OCI-LY1 (cell line): Measurements from ENCODE around the gene TP53TG3E.
"Not testable (repeated sequence)": the region's sequence is repeated elsewhere in the genome, so short reads cannot be mapped to it uniquely, and the experiment has no call there.

Source experiments
- H2AFZ ChIP-seq: fragments of 200-600 bp; sonication (generic), shearing (Covaris generic); 2 replicates; pipeline ENCODE4 v1.6.0; 2014; ENCODE audit warnings: antibody characterized with exemption, mild to moderate bottlenecking, low read length
- H3F3A ChIP-seq: fragments of 200-600 bp; sonication (generic), shearing (Covaris generic); 2 replicates; pipeline ENCODE4 v1.6.0; 2014; ENCODE audit warnings: mild to moderate bottlenecking, antibody characterized with exemption, low read length, moderate library complexity; ENCODE audit not compliant: insufficient read depth
- H3K27ac ChIP-seq: fragments of 200-600 bp; sonication (generic); 2 replicates; pipeline ENCODE4 v1.5.1; 2014; ENCODE audit warnings: low read length, mixed run types, mild to moderate bottlenecking, low read depth; ENCODE audit not compliant: poor library complexity, severe bottlenecking
- H3K27me3 ChIP-seq: fragments of 200-600 bp; sonication (generic); 2 replicates; pipeline ENCODE4 v1.6.0; 2014; ENCODE audit warnings: antibody characterized with exemption, mild to moderate bottlenecking, low read length, moderate library complexity; ENCODE audit not compliant: insufficient read depth
- H3K36me3 ChIP-seq: fragments of 200-600 bp; sonication (generic); 2 replicates; pipeline ENCODE4 v1.6.1; 2014; ENCODE audit warnings: mild to moderate bottlenecking, antibody characterized with exemption, low read length, moderate library complexity, mixed read lengths; ENCODE audit not compliant: insufficient read depth
- H3K4me1 ChIP-seq: fragments of 200-600 bp; sonication (generic); 2 replicates; pipeline ENCODE4 v1.5.1; 2014; ENCODE audit warnings: mild to moderate bottlenecking, low read length, moderate library complexity; ENCODE audit not compliant: insufficient read depth, severe bottlenecking
- H3K4me2 ChIP-seq: fragments of 200-600 bp; sonication (generic), shearing (Covaris generic); 2 replicates; pipeline ENCODE4 v1.6.1; 2014; ENCODE audit warnings: low read length
- H3K4me3 ChIP-seq: fragments of 200-600 bp; sonication (generic); 2 replicates; pipeline ENCODE4 v1.5.1; 2014; ENCODE audit warnings: low read length, low read depth, mild to moderate bottlenecking, mixed read lengths; ENCODE audit not compliant: poor library complexity, severe bottlenecking
- H3K79me2 ChIP-seq: fragments of 200-600 bp; shearing (Covaris generic); 2 replicates; pipeline ENCODE4 v1.6.1; 2016; ENCODE audit warnings: mixed run types, low read length, mixed read lengths; ENCODE audit not compliant: insufficient read depth
- H3K9ac ChIP-seq: fragments of 200-600 bp; sonication (generic), shearing (Covaris generic); 2 replicates; pipeline ENCODE4 v1.6.1; 2014; ENCODE audit warnings: mild to moderate bottlenecking, low read length, mixed read lengths
- H3K9me2 ChIP-seq: fragments of 200-600 bp; sonication (generic), shearing (Covaris generic); 2 replicates; pipeline ENCODE4 v1.6.1; 2014; ENCODE audit warnings: low read depth, mild to moderate bottlenecking, low read length, mixed read lengths
- H3K9me3 ChIP-seq: fragments of 200-600 bp; shearing (Covaris generic); 2 replicates; pipeline ENCODE4 v1.6.1; 2014; ENCODE audit warnings: low read length, mixed read lengths
- H4K20me1 ChIP-seq: fragments of 200-600 bp; sonication (generic), shearing (Covaris generic); 2 replicates; pipeline ENCODE4 v1.6.0; 2016; ENCODE audit warnings: mild to moderate bottlenecking, low read length; ENCODE audit not compliant: insufficient read depth

TP53TG3E gene, protein sequence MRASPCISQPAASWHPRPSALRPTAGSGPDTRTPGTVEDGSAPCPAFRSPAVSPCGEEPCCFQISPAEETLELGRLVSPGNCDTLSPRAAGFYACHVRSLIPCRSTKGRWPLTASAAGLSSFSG

GRCh38 chr16:33304006-33304405, at the start of gene TP53TG3E:
TSS of gene TP53TG3E (plus strand) at chr16:33304306. CDS start at chr16:33304374, 68 bp downstream.
- H3K4me3 ChIP-seq, H2AFZ ChIP-seq, H3K9me3 ChIP-seq, H3K9ac ChIP-seq, H3K9me2 ChIP-seq, H3K79me2 ChIP-seq, H3K27me3 ChIP-seq, H3F3A ChIP-seq, H3K36me3 ChIP-seq, H3K4me1 ChIP-seq, H4K20me1 ChIP-seq, H3K4me2 ChIP-seq, H3K27ac ChIP-seq: not testable (repeated sequence)

- H3K9ac ChIP-seq, H3K79me2 ChIP-seq, H3K27ac ChIP-seq, H3K27me3 ChIP-seq, H3K4me3 ChIP-seq, H2AFZ ChIP-seq, H3K9me2 ChIP-seq, H4K20me1 ChIP-seq, H3K9me3 ChIP-seq, H3K4me1 ChIP-seq, H3K4me2 ChIP-seq, H3F3A ChIP-seq, H3K36me3 ChIP-seq: not testable (repeated sequence)
Measured at GRCh38 chr16:33336226-33337012, 32.3 kb downstream of the TP53TG3E start.

- H3K9me2 ChIP-seq, H3F3A ChIP-seq, H3K27ac ChIP-seq, H2AFZ ChIP-seq, H3K4me1 ChIP-seq, H3K36me3 ChIP-seq, H3K9me3 ChIP-seq, H3K9ac ChIP-seq, H3K4me2 ChIP-seq, H3K79me2 ChIP-seq, H4K20me1 ChIP-seq, H3K4me3 ChIP-seq, H3K27me3 ChIP-seq: not testable (repeated sequence)
Measured at GRCh38 chr16:33337627-33338542, 33.8 kb downstream of the TP53TG3E start.

DNA sequence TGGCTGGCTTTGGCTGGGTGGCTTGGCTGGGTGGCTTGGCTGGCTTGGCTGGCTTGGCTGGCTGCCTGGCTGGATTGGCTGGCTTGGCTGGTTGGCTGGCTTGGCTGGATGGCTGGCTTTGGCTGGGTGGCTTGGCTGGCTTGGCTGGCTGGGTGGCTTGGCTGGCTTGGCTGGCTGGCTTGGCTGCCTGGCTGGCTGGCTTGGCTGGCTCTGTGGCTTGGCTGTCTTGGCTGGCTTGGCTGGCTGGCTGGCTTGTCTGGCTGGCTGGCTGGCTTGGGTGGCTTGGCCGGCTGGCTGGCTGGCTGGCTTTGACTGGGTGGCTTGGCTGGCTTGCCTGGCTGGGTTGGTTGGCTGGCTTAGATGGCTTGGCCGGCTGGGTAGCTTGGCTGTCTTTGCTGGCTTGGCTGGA, 34.4 kb downstream of the TP53TG3E start:
- H3K36me3 ChIP-seq, H3K4me1 ChIP-seq, H4K20me1 ChIP-seq, H3K27ac ChIP-seq, H3K9me3 ChIP-seq, H3K9ac ChIP-seq, H3K9me2 ChIP-seq, H3F3A ChIP-seq, H3K4me3 ChIP-seq, H3K27me3 ChIP-seq, H3K79me2 ChIP-seq, H3K4me2 ChIP-seq, H2AFZ ChIP-seq: not testable (repeated sequence)

DNA sequence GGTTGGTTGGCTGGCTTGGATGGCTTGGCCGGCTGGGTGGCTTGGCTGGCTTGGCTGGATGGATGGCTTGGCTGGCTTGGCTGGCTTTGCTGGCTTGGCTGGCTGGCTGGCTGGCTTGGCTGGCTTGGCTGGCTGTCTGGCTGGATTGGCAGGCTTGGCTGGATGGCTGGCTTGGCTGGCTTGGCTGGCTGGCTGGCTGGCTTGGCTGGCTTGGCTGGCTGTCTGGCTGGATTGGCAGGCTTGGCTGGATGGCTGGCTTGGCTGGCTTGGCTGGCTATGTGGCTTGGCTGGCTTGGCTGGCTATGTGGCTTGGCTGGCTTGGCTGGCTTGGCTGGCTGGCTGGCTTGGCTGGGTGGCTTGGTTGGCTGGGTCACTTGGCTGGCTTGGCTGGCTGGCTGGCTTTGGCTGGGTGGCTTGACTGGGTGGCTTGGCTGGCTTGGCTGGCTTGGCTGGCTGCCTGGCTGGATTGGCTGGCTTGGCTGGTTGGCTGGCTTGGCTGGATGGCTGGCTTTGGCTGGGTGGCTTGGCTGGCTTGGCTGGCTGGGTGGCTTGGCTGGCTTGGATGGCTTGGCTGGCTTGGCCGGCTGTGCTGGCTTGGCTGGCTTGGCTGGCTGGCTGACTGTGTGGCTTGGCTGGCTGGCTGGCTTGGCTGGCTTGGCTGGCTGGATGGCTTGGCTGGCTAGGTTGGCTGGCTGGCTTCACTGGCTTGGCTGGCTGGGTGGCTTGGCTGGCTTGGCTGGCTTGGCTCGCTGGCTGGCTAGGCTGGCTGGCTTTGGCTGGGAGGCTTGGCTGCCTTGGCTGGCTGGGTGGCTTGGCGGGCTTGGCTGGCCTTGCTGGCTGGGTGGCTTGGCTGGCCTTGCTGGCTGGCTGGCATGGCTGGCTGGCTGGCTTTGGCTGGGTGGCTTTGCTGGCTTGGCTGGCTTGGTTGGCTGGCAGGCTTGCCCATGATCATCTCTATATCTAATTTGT, 35.3 kb downstream of the TP53TG3E start:
- H3K4me3 ChIP-seq, H3K4me1 ChIP-seq, H3K36me3 ChIP-seq, H3K9me2 ChIP-seq, H3K4me2 ChIP-seq, H3K79me2 ChIP-seq, H3K9me3 ChIP-seq, H3K27ac ChIP-seq, H2AFZ ChIP-seq, H3K27me3 ChIP-seq, H3F3A ChIP-seq, H4K20me1 ChIP-seq, H3K9ac ChIP-seq: not testable (repeated sequence)
